ENCODE data around the gene SLC38A2.

Gene SLC38A2

DNA sequence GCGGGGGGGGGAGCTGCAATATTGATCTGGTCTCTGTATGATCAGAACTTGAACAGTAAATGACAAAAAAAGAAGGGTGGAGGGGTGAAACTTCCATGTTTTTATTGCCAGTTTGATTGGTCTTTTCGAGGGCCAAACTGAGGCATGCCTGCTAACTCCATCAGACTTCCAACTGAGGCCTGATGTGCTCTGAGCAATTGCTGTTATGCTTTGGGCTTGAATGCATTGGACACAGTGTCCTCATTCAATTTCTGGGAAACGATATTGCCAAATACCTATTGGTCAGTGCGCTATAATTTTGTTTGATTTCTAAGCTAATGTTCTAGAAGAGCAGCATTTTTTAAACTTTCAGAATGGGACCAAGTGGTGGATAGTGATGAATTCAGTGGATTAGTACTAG, 2.1 kb upstream of the SLC38A2 start:
- no peak for DNase-seq (ENCODE audit: low read depth in 2 of 2)

DNA sequence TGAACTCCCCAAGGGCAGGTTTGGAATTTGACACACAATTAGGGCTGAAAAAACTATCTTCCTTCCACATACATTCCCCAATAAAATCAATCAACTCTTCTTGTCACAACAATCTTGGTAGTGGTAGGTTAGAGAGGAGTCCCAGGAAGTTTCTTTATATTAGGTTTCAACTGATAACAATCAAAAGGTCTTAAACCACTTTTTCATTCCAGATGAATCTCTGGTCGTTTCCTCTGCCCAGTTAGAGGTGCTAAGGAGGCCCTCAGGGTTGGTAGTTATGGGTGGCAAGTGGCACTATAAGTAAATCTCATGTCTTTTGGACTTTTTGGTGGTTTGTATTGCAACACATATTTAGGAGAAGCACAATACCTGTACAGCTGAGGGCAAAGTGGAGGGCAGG, 1.7 kb upstream of the SLC38A2 start:
- DNase-seq (ENCODE audit: low read depth in 2 of 2), result no peak

DNA sequence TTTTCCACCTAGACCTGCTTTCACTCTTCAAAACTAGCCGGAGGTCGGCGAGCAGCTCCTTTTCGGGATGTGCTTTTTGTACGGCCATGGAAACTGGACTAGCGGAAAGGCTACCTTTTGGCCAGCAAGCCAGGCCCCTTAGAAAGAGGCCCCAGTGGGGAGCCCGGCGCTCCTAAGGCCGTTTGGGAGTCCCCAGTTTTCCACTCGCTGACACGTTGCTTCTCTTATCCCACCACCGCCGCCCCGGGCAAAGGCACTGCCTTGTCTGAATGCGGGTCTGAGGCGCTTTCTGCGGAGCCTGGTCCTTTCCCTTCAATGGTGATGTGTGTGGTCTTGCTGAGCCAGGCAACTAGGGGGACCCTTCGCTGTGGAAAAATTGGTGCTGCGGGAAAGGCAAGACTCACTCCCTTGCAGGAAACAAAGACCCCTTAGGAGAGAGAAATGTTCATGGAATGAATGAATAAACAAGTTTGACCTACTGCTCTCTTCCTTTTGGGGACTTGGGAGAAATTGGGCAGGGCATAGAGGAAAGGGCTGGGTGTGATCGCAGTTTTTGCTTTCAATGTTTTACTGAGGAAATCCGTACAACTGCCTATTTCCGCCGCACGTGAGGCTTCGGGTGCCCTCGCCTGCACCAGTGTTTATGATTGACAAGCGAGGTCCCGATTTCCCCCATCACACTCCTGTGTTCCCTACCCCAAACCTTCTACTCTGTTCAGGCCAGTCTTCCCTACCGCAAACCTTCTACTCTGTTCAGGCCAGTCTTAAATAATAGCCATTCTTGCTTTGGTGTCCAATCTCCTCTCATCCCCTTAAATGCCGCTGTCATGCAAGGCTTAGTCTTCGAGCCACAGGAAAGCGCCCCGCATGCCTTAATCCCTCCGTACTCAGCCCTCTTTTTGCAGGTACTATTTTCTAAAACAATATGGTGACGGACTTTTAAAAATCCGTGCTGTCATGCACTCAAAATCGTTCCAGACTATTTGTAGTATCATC, 1.0 kb upstream of the SLC38A2 start:
- DNase-seq (ENCODE audit: low read depth in 2 of 2), result no peak

DNA sequence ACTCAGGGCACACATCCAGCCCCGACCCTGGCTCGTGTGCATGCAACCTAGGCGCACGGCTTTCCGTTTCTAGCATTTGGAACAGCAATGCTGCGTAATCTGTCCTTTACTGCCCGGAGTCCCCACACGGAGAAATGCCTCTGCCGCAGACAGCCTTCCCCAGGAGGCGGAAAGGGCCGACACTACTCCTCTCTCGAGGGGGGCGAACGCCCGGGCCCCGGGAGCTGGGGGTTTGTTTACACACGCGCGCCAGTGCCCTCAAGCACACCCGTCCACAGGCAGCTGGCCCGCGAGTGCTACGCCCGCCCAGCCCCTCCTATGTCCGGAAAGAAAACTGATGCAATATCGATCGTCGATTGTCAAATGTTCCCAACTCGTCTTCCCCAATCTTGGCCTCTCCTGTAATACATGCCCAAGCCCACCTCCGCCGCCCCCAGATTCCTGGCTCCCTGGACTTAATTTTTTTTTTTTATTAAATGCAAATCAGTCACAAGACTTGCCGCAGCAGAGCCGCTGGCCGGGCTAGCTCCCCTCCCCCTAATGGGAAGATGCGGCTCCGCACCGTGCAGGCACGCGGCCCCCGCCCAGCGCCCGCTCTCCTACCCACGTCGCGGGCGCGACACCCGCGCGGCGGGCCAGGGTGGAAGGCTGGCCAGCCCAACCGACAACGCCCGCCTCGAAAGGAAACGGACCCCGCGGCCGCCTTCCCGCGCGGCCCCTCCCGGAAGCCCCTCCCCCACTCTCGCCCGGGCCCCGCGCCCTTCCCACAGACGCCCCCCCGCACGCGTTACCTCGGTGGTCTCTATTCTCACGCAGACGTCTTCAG, 642 bp downstream of the SLC38A2 start:
- peak; percentile 38 to 48 for DNase-seq (ENCODE audit: low read depth in 2 of 2)

DNA sequence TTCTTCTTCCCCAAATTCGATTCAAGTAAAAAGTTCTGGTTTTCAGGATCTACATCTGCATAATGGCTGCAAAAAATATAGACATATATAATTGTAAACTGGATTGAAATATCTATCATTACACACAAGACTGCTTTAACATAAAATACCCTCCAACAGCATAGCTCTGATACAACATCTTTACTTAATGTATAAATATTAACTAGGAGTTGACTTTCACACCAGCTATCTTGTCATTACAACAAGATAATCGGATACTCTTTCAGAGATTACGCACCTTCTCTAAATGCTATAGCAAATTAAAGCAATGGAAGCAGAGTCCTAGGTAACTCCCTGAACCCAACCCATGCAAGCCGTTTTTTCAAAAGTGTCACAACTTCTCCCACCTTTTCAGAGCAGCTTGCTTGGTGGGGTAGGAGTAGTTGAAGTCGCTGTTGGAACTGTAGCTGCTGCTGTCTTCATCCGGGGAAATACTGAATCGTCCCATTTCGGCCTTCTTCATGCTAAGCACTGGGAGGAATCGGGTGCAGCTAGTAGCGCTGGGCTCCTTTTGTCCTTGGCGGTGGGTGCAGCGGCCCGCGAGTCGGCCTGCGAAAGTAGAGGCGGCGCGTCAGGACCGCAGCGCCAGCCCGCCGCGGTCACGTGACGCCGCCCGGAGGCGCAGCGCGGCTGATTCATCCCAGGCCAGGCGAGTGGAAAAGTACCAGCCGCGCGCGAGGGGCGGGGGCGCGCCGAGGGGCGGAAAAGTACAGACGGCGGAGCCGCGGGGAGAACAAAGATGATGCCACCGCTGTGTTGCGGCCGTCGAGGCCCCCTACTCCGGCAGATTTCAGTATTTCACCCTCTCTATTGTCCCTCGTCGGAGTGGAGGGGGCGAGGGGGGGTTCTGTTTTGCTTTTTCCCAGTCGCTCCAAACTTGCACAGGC, 1.5 kb downstream of the SLC38A2 start:
- peak; percentile 90 to 91 for DNase-seq (ENCODE audit: low read depth in 2 of 2)

DNA sequence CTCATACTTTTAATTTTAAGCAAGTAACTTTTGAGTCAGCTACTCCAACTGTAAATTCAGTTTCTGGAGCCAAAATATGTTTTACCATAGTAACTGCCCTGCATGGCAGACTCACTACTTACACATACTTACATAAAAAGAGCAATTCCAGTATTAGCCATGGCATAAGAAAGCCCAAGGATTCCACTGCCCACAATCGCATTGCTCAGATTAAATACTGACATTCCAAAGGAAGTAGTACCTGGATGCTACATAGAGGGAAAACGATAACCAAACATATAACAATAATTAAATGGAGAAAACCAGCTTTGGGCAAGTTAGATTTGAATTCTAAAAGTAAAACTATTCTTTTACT, 2.2 kb downstream of the SLC38A2 start:
- DNase-seq (ENCODE audit: low read depth in 2 of 2), result no peak

DNA sequence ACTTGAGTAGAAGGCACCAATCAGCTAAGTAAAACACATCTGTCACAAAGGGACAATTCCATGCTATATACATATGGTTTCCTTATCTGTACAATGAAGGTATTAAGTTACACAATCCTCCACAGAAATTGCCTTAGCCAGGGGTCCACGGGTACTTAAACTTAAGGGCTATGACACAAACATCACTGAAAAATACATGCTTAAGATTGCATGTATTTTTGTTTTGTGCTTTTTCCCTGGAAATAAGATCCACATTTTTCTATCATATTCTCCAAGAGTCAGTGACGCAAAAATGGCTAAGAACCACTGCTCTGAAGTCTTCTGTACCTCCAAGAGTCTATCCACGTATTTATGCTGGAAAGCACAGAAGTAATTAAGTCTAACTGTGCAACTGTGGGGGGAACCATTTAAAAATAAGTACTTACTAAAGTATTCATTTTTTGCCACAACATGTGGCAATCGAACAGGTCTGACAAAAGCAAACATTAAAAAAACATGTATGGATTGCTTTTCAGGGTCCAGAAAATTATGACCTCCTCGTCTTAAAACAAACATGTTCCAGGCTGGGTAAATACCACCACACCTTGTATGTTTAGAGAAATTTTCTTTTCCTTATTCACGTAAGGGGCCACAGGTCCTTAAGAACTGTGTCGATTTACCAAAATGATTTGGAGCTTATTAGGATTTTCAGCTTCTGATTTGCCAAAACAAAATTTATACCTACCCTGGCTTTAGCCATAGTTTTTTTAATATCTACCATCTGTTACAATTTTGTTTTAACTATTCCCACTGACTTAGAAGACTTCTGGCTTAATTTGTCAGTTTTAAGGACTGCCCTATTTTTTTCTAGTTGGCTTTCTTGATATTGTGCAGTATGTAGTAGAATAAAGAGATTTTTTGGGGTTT, 2.8 kb downstream of the SLC38A2 start:
- no peak for DNase-seq (ENCODE audit: low read depth in 2 of 2)

DNA sequence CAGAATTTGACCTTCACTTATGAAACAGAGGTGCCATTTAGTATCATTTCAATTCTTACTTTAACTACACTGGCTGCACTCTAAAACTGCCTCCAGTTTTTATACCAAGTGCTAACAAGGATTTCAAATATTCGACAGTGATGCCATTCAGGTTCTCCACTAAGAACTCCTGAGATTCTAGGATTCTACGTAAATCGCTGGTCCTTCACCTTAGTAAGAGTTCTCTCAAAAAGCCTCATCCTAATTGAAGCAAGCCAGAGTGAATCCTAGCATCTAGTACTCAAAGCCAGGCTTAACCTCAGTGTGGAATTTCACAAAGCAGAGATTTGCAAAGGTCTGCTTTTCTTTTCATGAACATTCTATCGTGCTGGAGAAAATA, 3.5 kb downstream of the SLC38A2 start:
- DNase-seq (ENCODE audit: low read depth in 2 of 2), result no peak

DNA sequence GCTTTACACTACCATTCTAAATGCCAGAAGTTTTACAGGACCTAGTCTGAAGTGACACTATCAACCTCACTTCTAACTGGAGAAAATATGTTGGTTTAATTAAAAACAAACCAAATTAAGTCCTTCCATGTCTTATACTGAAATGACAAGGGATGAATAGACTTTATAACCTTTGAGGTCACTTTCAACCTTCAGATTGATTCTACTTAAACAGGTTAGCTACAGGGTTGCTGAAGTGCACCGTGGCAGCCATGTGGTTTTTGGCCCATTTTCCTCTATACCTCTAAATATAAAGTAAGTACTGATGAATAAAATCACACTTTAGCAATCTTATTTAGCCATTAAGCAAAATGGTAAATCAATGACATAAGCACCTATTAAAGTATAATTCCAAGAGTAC, 3.9 kb downstream of the SLC38A2 start:
- no peak for DNase-seq (ENCODE audit: low read depth in 2 of 2)

DNA sequence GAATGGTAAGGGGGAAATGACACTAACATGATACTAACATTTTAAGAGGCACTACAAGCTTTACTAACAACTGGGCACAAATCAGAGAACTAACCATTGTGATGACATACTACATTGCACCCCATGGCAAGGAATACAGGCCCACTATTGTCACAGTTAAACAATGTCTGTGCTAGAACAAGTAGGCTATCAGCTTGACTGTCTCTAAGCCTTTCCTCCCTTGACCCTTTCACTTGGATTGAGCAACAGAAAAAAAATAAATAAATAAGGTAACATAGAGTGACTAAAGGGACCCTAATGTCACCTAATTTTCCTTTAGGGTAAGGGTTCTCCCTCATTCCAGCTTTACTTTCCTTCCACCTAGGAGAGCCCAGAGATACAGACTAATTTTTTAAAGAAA, 4.4 kb downstream of the SLC38A2 start:
- no peak for DNase-seq (ENCODE audit: low read depth in 2 of 2)

DNA sequence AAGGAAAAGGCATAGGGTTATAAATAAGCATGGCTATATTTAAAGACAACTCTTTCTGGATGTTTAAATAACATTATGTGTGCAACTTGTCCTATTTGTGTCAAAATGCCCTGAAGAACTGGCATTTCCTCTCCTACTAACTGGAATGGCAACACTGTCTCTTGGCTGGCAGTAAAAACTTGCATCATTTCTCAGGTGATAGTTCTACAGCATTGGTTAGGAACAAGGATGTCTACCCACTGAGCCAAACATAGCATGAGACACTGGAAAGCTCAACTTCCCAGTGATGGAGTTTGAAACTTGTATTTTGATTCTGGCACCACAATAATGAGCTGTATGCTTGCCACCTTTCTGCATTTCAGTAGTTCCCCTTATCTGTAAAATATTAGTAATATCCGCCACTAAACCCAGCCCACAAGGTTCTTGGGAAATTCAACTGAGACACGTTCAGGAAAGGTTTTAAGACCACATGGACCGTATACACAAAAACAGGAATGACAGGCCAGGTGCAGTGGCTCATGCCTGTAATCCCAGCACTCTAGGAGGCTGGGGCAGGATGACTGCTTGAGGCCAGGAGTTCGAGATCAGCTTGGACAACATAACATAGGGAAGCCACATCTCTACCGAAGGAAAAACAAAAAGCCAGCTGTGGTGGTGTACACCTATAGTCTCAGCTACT, 5.1 kb downstream of the SLC38A2 start:
- DNase-seq (ENCODE audit: low read depth in 2 of 2), result no peak

DNA sequence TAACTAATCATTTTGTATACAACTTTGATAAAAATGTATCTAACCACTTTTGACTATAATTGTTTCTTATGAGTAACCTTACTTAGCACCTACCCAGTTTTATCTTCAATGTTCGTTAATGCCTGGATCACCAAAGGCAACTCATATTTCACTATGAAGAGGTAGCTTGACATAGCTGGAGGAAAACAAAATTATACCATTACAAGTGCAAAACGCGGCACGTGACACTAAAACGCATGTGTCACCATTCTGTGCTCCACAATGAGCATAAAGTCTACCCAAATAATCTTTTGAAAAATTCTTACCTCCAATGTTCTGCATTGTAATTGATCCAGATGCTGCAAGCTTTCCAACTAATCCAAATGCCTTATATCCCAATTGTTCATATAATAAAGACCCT, 5.8 kb downstream of the SLC38A2 start:
- no peak for DNase-seq (ENCODE audit: low read depth in 2 of 2)

DNA sequence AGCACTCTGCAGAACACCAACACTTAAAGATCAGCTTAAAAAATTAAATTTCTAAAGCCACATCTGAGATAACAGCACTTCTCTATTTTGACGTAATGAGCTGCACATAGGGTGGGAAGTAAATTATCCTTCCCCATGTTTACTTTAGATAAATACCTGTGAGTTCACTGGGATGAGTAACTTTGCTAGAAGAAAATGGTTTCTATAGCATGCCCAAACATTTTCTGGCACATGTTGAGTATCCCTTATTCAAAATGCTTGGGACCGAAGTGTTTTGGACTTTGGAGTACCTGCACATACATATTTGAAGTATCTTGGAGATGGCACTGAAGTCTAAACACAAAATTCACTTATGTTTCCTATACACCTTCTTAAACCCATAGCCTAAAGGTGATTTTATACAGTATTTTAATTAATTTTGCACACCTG, 6.6 kb downstream of the SLC38A2 start:
- DNase-seq (ENCODE audit: low read depth in 2 of 2), result no peak

DNA sequence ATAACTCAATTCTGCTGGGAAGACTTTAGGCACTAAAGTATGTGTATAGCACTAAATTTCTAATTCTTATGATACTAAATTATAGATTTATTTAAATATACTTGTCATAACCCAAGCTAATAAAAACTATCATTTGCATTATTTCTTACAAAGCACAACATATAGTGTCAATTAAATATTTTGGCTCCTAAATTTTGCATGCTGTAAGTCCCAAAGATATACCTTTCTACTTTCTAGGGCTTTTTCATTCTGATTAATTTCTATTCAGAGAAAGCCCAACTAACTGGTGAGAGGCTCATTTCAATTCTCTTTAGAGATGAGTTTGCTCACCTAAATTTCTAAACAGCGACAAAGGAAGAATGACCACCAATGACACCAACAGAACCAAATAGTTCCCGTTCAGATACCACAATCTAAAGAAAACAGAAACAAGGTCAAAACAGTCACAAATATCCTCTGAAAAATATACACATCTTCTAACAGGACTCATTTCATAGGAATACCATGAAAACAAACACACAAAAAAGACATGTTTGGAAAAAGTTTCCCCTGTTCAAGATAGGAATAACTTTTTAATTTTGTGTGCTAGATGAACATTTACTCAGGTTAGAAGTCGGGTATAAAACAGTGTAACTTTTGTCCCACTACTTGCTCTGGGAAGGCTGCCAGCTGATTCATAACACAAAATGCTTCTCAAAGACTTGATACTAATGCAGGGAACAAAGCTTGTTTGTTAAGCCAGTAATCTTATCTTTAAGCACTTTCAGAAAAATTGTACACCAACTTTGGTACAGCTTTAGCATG, 7.6 kb downstream of the SLC38A2 start:
- DNase-seq (ENCODE audit: low read depth in 2 of 2), result no peak

DNA sequence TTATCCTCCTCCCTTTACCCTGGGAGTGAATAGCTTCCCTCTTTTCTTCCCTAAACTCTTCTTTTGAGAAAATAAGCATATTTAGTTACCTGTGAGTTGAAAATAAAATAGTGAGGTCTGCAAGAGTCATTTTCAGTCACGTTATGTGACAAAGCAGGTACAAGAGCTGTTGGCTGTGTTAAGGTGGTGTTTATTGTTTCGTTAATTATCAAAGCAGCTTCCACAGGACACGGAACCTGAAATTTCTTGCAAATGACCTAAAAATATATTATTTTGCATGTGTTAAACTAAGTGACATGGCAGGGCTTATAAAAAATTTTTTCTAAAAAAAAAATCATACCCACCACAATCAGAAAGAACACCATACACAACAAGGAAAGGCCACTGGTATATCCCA, 8.3 kb downstream of the SLC38A2 start:
- DNase-seq (ENCODE audit: low read depth in 2 of 2), result no peak

DNA sequence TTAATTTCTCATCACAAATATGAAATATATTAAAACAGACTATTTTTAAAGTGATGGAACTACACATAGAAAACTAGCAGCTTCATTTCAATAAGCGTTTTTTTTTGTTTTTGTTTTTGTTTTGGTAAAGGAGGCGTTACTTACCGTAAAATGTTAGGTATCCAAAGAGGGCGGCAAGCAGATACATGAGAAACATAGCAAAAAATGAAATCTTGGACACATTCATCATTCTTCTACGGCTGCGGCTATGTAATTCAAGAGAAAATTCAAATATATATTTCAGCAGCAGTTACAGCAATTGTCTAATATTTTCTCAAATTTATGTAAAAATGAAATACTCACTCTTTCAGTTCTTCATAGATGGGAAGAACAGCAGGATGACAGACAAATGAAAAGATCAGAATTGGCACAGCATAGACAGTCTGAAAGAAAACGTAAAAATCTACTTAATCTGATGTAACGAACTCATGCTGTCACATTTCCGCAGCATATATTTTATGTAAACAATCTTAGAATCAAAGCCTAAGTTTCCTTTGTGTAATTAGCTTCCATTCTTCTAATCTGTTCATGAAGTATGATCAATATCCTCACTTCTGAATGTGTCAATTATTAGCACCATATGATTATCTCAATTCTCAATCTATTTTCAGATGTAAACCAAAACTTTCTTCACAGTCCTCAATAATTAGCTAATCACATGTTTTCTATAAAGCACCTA, 8.8 kb downstream of the SLC38A2 start:
- DNase-seq (ENCODE audit: low read depth in 2 of 2), result no peak

DNA sequence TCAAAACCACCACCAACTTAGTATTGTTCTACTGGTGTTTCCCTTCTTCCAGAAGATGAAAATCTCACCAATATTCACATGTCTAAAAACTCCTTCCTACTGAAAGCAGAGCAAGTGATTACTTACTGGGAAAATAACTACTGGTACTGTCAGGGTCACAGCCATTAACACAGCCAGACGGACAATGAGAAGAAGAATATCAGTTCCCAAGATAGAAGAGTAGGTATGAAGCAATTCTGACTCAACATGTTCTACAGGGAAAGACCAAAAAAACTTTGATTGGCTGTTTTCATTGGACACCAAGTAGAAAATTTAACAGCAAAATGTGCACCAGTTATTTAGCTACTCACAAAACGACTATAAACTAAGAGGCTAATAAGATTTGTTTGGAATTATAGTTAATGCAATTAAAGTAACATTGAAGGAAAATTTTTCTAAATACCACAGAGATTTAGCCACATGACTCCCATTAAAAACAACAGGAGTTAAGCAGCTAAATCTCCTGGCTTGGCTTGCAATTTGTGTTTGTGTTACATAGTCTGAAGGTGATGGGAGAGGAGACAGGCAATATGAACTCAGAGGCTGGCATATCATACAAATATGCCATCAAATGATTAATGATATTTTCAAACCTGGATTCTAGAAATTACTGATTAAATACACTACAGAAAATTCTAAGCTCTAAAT, 9.5 kb downstream of the SLC38A2 start:
- no peak for DNase-seq (ENCODE audit: low read depth in 2 of 2)

DNA sequence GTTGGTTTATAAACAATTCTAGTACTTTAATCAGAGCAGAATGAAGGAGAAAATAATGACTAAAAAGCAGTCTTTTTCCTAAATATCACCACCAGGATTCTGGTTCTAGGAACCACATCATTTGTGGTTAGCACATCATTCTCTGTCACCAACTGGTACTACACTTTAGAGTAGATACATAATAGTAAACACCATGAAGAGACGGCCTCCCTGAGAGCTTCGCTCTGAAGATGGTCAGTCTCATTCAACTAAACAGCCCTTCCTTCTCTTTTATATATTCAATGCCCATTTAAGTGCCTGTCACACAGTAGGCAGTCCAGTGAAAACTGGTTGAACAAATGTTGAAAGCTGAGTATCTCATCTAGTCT, 10.9 kb downstream of the SLC38A2 start:
- no peak for DNase-seq (ENCODE audit: low read depth in 2 of 2)
